IMR-90 (cell line): ENCODE measurements around the gene CST9. TPM values are rescaled to one million over a fixed set of nuclear protein-coding genes. Genes with fewer than 3 reads are reported as not detected.

ENCODE experiments used
- ATAC-seq: fragments of 200-7000 bp; cut with Tn5 transposase; 2 replicates; pipeline ENCODE4 v1.9.1; 2020; ENCODE audit warnings: low read depth, mild to moderate bottlenecking, moderate library complexity
- BruUV-seq: library from RNA; stranded (reverse); fragments of 400-500 nt; replicated peaks from 2 replicates; lab custom pipeline; 2021; lab: Mats Ljungman, UMichigan
- CTCF ChIA-PET: fragments of 300-600 bp; formaldehyde crosslinking; extraction: SDS; loops from one replicate; lab custom pipeline; 2021; ENCODE audit warnings: antibody characterized with exemption; lab: Yijun Ruan, JAX
- POLR2A ChIA-PET: fragments of 300-600 bp; sonication (Branson Sonifier 250); formaldehyde crosslinking; loops from one replicate; lab custom pipeline; 2022; ENCODE audit warnings: antibody characterized with exemption; ENCODE audit not compliant: unreplicated experiment; lab: Charles Lee
- DNase-seq: peaks from one replicate; pipeline ENCODE4 v3.0.0; 2013
- H2AFZ ChIP-seq: replicated peaks from 2 replicates; pipeline ENCODE3; 2013; ENCODE audit warnings: low read length, mild to moderate bottlenecking; ENCODE audit not compliant: poor library complexity
- H2AK5ac ChIP-seq: 2 replicates; pipeline ENCODE4 v1.6.1; 2013; ENCODE audit warnings: low read depth, low read length, inconsistent platforms
- H2AK9ac ChIP-seq: replicated peaks from 2 replicates; pipeline ENCODE3; 2013; ENCODE audit warnings: mild to moderate bottlenecking, low read depth, low read length, moderate library complexity; ENCODE audit not compliant: poor library complexity
- H2BK120ac ChIP-seq: 2 replicates; pipeline ENCODE4 v1.6.1; 2013; ENCODE audit warnings: low read depth, low read length, inconsistent platforms
- H2BK15ac ChIP-seq: 3 replicates; pipeline ENCODE4 v1.6.1; 2013; ENCODE audit warnings: low read depth, low read length, inconsistent platforms
- H2BK20ac ChIP-seq: 2 replicates; pipeline ENCODE4 v1.6.1; 2013; ENCODE audit warnings: low read depth, mild to moderate bottlenecking, inconsistent platforms, low read length, moderate library complexity
- H2BK5ac ChIP-seq: 2 replicates; pipeline ENCODE4 v1.6.1; 2013; ENCODE audit warnings: mild to moderate bottlenecking, low read depth, low read length, inconsistent platforms; ENCODE audit not compliant: poor library complexity, severe bottlenecking
- H3K14ac ChIP-seq: replicated peaks from 2 replicates; pipeline ENCODE4 v1.6.1; 2013; ENCODE audit warnings: low read depth, low read length, inconsistent platforms
- H3K18ac ChIP-seq: 2 replicates; pipeline ENCODE4 v1.6.1; 2013; ENCODE audit warnings: low read depth, low read length, control low read depth
- H3K23ac ChIP-seq: 2 replicates; pipeline ENCODE4 v1.6.1; 2013; ENCODE audit warnings: low read depth, low read length, inconsistent platforms
- H3K27ac ChIP-seq: 2 replicates; pipeline ENCODE4 v1.5.1; 2013; ENCODE audit warnings: mild to moderate bottlenecking, control low read depth, low read length; ENCODE audit not compliant: insufficient read depth
- H3K27me3 ChIP-seq: 2 replicates; pipeline ENCODE4 v1.6.1; 2013; ENCODE audit warnings: low read length; ENCODE audit not compliant: control insufficient read depth, insufficient read depth
- H3K36me3 ChIP-seq: 2 replicates; pipeline ENCODE4 v1.6.1; 2013; ENCODE audit warnings: low read length, mixed read lengths; ENCODE audit not compliant: control insufficient read depth, insufficient read depth
- H3K4ac ChIP-seq: 2 replicates; pipeline ENCODE4 v1.6.1; 2013; ENCODE audit warnings: low read depth, low read length, inconsistent platforms
- H3K4me1 ChIP-seq: 2 replicates; pipeline ENCODE4 v1.6.1; 2013; ENCODE audit warnings: low read length, mixed read lengths; ENCODE audit not compliant: control insufficient read depth, insufficient read depth
- H3K4me2 ChIP-seq: 2 replicates; pipeline ENCODE4 v1.6.1; 2013; ENCODE audit warnings: low read depth, mild to moderate bottlenecking, control low read depth, low read length, moderate library complexity
- H3K4me3 ChIP-seq: 2 replicates; pipeline ENCODE4 v1.5.1; 2013; ENCODE audit warnings: low read depth, mild to moderate bottlenecking, control low read depth, low read length, moderate library complexity; ENCODE audit not compliant: insufficient read depth
- H3K56ac ChIP-seq: 2 replicates; pipeline ENCODE4 v1.6.1; 2013; ENCODE audit warnings: low read length, inconsistent platforms; ENCODE audit not compliant: insufficient read depth; ENCODE audit errors: extremely low read depth
- H3K79me1 ChIP-seq, 2 experiments: 2 replicates each; pipeline ENCODE4 v1.6.1; 2013; ENCODE audit warnings: low read length in 2 of 2, inconsistent platforms in 1 of 2, low read depth in 1 of 2
- H3K9ac ChIP-seq: 2 replicates; pipeline ENCODE4 v1.6.1; 2013; ENCODE audit warnings: low read depth, low read length, control low read depth
- H3K9me1 ChIP-seq: 2 replicates; pipeline ENCODE4 v1.6.1; 2013; ENCODE audit warnings: low read length, inconsistent platforms; ENCODE audit not compliant: insufficient read depth
- H3K9me3 ChIP-seq: 2 replicates; pipeline ENCODE4 v1.6.1; 2013; ENCODE audit warnings: low read length; ENCODE audit not compliant: control insufficient read depth, insufficient read depth
- H4K20me1 ChIP-seq: 2 replicates; pipeline ENCODE4 v1.6.1; 2013; ENCODE audit warnings: low read length, inconsistent platforms; ENCODE audit not compliant: insufficient read depth
- H4K5ac ChIP-seq: 2 replicates; pipeline ENCODE4 v1.6.1; 2013; ENCODE audit warnings: mild to moderate bottlenecking, low read depth, low read length, control low read depth
- H4K8ac ChIP-seq, 2 experiments: 2 replicates each; pipeline ENCODE4 v1.6.1; 2013; ENCODE audit warnings: low read depth in 2 of 2, low read length in 2 of 2, control low read depth in 1 of 2, inconsistent platforms in 1 of 2
- H4K91ac ChIP-seq: 2 replicates; pipeline ENCODE4 v1.6.1; 2013; ENCODE audit warnings: low read depth, low read length, inconsistent platforms; ENCODE audit not compliant: insufficient read depth
- CEBPB ChIP-seq: IDR thresholded peaks from 2 replicates; pipeline ENCODE4 v1.6.1; 2012; ENCODE audit warnings: low read depth, low read length, improper control_type of control experiment
- MAFK ChIP-seq: IDR thresholded peaks from 2 replicates; pipeline ENCODE4 v1.6.1; 2012; ENCODE audit warnings: low read depth, low read length, improper control_type of control experiment
- NFE2L2 ChIP-seq: fragments of 150-350 bp; IDR thresholded peaks from 2 replicates; pipeline ENCODE4 v1.6.1; 2016; ENCODE audit warnings: low read depth, mild to moderate bottlenecking, low read length
- WGBS, 2 experiments: methylation state at CpG; one replicate each; pipeline versions ENCODE4 v1.1.5 to v1.1.7; 2013; ENCODE audit warnings: missing lambda C conversion rate in 2 of 2; ENCODE audit not compliant: insufficient read length in 1 of 2; ENCODE audit errors: extremely low coverage in 2 of 2; 5-methylcytosine and 5-hydroxymethylcytosine counted together
- dilution Hi-C: fragments of 300-500 bp; cut with HindIII; formaldehyde crosslinking; loops from one replicate; pipeline ENCODE4 v1.14.3; 2018; ENCODE audit warnings: low sequenced_read_pairs; ENCODE audit not compliant: unreplicated experiment
- in situ Hi-C: fragments of 300-500 bp; cut with MboI; formaldehyde crosslinking; loops from 3 replicates; pipeline ENCODE4 v1.14.3; 2019; ENCODE audit warnings: low sequenced_read_pairs, inconsistent platforms, mixed read lengths
- intact Hi-C: fragments of 100-400 bp; cut with micrococcal nuclease; formaldehyde crosslinking; loops from 2 replicates; pipeline ENCODE4 v1.10.0; 2022
- polyA plus RNA-seq, 3 experiments: library from polyadenylated mRNA; depleted of rRNA; stranded (reverse); fragments of >200 nt; gene quantifications; 2 replicates each; pipeline ENCODE4 v1.2.3, GENCODE V29; 2012; ENCODE audit warnings: low replicate concordance in 1 of 3
- total RNA-seq: library from RNA; depleted of rRNA; stranded (reverse); fragments of >200 nt; gene quantifications from 2 replicates; pipeline ENCODE4 v1.2.3, GENCODE V29; 2012
- TF ChIP-seq, protein P1 (sequence below): fragments of 150-350 bp; IDR thresholded peaks from 2 replicates; pipeline ENCODE4 v1.6.1; 2016; ENCODE audit warnings: low read depth, mild to moderate bottlenecking, low read length, moderate library complexity, borderline replicate concordance
- TF ChIP-seq, protein P2 (sequence below): fragments of 150-350 bp; IDR thresholded peaks from 2 replicates; pipeline ENCODE4 v1.6.1; 2017; ENCODE audit warnings: mild to moderate bottlenecking, antibody characterized with exemption, low read length, low read depth

Gene CST9
- total and polyA plus RNA-seq, 2 of the 4 experiments (the other 2 are of a cell fraction), result not detected

DNA sequence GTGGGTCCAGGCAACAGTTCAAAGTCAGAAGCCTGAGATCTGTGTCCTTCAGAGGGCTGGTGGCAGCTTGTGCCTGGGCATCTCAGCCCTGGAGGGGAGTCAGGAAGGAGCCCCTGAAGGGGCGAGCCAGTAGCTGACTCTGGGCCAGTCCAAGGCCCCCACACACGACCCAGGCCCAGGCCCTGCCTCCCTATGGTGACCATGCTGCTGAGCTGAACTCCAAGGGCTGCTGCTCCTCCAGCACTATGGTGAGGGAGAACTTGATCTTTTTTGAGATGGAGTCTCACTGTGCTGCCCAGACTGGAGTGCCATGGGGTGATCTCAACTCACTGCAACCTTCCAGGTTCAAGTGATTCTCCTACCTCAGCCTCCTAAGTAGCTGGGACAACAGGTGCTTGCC is 47.2 kb upstream of the CST9 start:
- Histone ChIP-seq H3K4me2 (no peak overlapping the region), H2AK9ac (no peak overlapping the region), H3K4me3 (no peak overlapping the region), H3K4me1 (no peaks in the 10 kb centered on the region), H3K9me3 (no peaks in the 10 kb centered on the region), H3K9me1 (no peaks in the 10 kb centered on the region), H3K79me1 (no peaks in the 10 kb centered on the region), H2BK20ac (no peak overlapping the region), H2BK15ac (no peak overlapping the region), H4K8ac (no peak overlapping the region), H3K4ac (no peak overlapping the region), H3K56ac (no peak overlapping the region), H3K14ac (no peak overlapping the region), H4K20me1 (no peaks in the 10 kb centered on the region), H2BK5ac (no peak overlapping the region), H3K9ac (no peak overlapping the region), H3K23ac (no peak overlapping the region), H3K27me3 (peaks cover 4% of the 10 kb centered on the region), H2AK5ac (no peak overlapping the region), H4K91ac (no peak overlapping the region), H3K36me3 (no peaks in the 10 kb centered on the region), H2AFZ (no peak overlapping the region), H3K18ac (no peak overlapping the region), H4K5ac (no peak overlapping the region), H2BK120ac (no peak overlapping the region), H3K27ac (no peak overlapping the region)
- POLR2A ChIA-PET, result no interaction called here
- WGBS, 2 experiments, result no CpG with 5 or more reads among the region's 2 CpGs
- no TSS peak for BruUV-seq
- ATAC-seq, result no peak
- dilution Hi-C loops (no loop called here), in situ Hi-C loops (no loop called here), intact Hi-C loops (no loop called here)
- CTCF ChIA-PET, result no interaction called here
- TF ChIP-seq CEBPB (no peak), NFE2L2 (no peak), MAFK (no peak)
- TF ChIP-seq, protein P1, sequence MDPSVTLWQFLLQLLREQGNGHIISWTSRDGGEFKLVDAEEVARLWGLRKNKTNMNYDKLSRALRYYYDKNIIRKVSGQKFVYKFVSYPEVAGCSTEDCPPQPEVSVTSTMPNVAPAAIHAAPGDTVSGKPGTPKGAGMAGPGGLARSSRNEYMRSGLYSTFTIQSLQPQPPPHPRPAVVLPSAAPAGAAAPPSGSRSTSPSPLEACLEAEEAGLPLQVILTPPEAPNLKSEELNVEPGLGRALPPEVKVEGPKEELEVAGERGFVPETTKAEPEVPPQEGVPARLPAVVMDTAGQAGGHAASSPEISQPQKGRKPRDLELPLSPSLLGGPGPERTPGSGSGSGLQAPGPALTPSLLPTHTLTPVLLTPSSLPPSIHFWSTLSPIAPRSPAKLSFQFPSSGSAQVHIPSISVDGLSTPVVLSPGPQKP, result no peak
- TF ChIP-seq, protein P2, sequence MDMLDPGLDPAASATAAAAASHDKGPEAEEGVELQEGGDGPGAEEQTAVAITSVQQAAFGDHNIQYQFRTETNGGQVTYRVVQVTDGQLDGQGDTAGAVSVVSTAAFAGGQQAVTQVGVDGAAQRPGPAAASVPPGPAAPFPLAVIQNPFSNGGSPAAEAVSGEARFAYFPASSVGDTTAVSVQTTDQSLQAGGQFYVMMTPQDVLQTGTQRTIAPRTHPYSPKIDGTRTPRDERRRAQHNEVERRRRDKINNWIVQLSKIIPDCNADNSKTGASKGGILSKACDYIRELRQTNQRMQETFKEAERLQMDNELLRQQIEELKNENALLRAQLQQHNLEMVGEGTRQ, result no peak
- DNase-seq, result no peak
